GM19193 (cell line): ENCODE results near the gene AKR1B15.

Experiments
- POLR2A ChIP-seq: IDR thresholded peaks from 4 replicates; pipeline ENCODE4 v1.6.1; 2011; ENCODE audit not compliant: insufficient read depth, insufficient read length; ENCODE audit errors: extremely low read depth

The AKR1B15 gene

GRCh38 chr7:134530460-134530859 is 18.4 kb upstream of the AKR1B15 start:
- no peak for TF ChIP-seq POLR2A

- no peak for TF ChIP-seq POLR2A
These were observed 16.5 kb upstream of the AKR1B15 start for GRCh38 chr7:134532180-134532953.

GRCh38 chr7:134532954-134533218 is 16.0 kb upstream of the AKR1B15 start:
- no peak for TF ChIP-seq POLR2A

- TF ChIP-seq POLR2A: no peak
These were observed 15.6 kb upstream of the AKR1B15 start for GRCh38 chr7:134533288-134533771.

- TF ChIP-seq POLR2A: no peak
These were observed 14.3 kb upstream of the AKR1B15 start for GRCh38 chr7:134534633-134535032.

GRCh38 chr7:134535272-134535918 is 13.5 kb upstream of the AKR1B15 start:
- TF ChIP-seq POLR2A: no peak

- no peak for TF ChIP-seq POLR2A
These were observed 13.0 kb upstream of the AKR1B15 start for GRCh38 chr7:134535919-134536299.

GRCh38 chr7:134539380-134540004 is 9.4 kb upstream of the AKR1B15 start:
- TF ChIP-seq POLR2A: no peak

GRCh38 chr7:134542195-134542771 is 6.6 kb upstream of the AKR1B15 start:
- no peak for TF ChIP-seq POLR2A

- no peak for TF ChIP-seq POLR2A
These were observed 3.5 kb upstream of the AKR1B15 start for GRCh38 chr7:134545380-134545779.

- no peak for TF ChIP-seq POLR2A
These were observed 3.0 kb upstream of the AKR1B15 start for GRCh38 chr7:134545918-134546317.

GRCh38 chr7:134546955-134547354 is 2.0 kb upstream of the AKR1B15 start:
- no peak for TF ChIP-seq POLR2A

- no peak for TF ChIP-seq POLR2A
These were observed 1.4 kb upstream of the AKR1B15 start for GRCh38 chr7:134547397-134548054.

- TF ChIP-seq POLR2A: no peak
These were observed 456 bp downstream of the AKR1B15 start for GRCh38 chr7:134549366-134549765.

GRCh38 chr7:134552105-134552504 is 3.2 kb downstream of the AKR1B15 start:
- TF ChIP-seq POLR2A: no peak

- TF ChIP-seq POLR2A: no peak
These were observed 5.1 kb downstream of the AKR1B15 start for GRCh38 chr7:134553976-134554375.

- no peak for TF ChIP-seq POLR2A
These were observed 5.6 kb downstream of the AKR1B15 start for GRCh38 chr7:134554417-134554966.
